SK-N-MC (cell line): ENCODE results near the gene CDC25B.

Experiments used
- EZH2 ChIP-seq: fragments of 200-600 bp; sonication (generic); IDR thresholded peaks from one replicate; pipeline ENCODE4 v1.6.1; 2017; ENCODE audit warnings: antibody characterized with exemption
- FOXP2 ChIP-seq: optimal IDR thresholded peaks from 2 replicates; pipeline ENCODE3; 2011; ENCODE audit warnings: mild to moderate bottlenecking, moderate library complexity; ENCODE audit not compliant: insufficient read depth; ENCODE audit errors: extremely low read length, control extremely low read depth
- POLR2AphosphoS5 ChIP-seq: IDR thresholded peaks from 2 replicates; pipeline ENCODE4 v1.6.1; 2012; ENCODE audit warnings: mild to moderate bottlenecking, low read depth, low read length, borderline replicate concordance

- TF ChIP-seq EZH2: no peak
- no peak for TF ChIP-seq POLR2AphosphoS5
- TF ChIP-seq FOXP2: no peak
Measured at GRCh38 chr20:3782597-3782996, 13.5 kb upstream of the CDC25B start.
